ENCODE measurements around the gene PDE4D. TPM values are rescaled to one million over a fixed set of nuclear protein-coding genes. Genes with fewer than 3 reads are reported as not detected.
A peak's percentile ranks its signal among the peaks of the same experiment; 100 is the strongest.

The PDE4D gene
- total RNA-seq, 1 donor from 2014 or later: 6.8 TPM

DNA sequence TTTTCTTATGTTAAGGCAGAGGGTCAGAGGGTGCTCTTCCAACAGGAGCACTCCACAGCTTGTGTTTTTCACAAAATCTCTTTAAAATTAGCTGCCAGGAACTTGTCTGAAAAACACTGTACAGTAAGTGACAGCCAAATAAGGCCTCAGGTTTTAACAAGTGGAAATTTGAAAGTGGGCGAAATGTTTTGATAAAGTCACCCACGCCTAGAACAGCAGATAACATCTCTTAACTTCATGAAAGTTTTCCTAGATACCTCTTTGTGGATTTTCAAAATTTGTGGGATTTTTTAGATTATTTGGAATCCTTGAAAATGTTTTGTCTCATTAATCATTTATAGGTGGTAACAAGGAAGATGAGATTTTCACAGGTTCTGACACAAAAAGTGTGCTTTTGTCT lies 121.3 kb downstream of the PDE4D start:
- H3K36me3 ChIP-seq (ENCODE audit: control insufficient read depth, insufficient read depth, low read length): no peaks in the 10 kb centered on the region
- DNase-seq (ENCODE audit: low read depth) (no peak), FAIRE-seq (no peak)
- H3K4me3 ChIP-seq (ENCODE audit: low read depth, low read length): no peak overlapping the region
- TF ChIP-seq, protein P1, sequence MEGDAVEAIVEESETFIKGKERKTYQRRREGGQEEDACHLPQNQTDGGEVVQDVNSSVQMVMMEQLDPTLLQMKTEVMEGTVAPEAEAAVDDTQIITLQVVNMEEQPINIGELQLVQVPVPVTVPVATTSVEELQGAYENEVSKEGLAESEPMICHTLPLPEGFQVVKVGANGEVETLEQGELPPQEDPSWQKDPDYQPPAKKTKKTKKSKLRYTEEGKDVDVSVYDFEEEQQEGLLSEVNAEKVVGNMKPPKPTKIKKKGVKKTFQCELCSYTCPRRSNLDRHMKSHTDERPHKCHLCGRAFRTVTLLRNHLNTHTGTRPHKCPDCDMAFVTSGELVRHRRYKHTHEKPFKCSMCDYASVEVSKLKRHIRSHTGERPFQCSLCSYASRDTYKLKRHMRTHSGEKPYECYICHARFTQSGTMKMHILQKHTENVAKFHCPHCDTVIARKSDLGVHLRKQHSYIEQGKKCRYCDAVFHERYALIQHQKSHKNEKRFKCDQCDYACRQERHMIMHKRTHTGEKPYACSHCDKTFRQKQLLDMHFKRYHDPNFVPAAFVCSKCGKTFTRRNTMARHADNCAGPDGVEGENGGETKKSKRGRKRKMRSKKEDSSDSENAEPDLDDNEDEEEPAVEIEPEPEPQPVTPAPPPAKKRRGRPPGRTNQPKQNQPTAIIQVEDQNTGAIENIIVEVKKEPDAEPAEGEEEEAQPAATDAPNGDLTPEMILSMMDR (IDR thresholded peaks at IDR 0.05; ENCODE audit: insufficient read depth, low read length, severe bottlenecking): no peak
- H3K27me3 ChIP-seq (ENCODE audit: control insufficient read depth, insufficient read depth, low read length): no peaks in the 10 kb centered on the region

DNA sequence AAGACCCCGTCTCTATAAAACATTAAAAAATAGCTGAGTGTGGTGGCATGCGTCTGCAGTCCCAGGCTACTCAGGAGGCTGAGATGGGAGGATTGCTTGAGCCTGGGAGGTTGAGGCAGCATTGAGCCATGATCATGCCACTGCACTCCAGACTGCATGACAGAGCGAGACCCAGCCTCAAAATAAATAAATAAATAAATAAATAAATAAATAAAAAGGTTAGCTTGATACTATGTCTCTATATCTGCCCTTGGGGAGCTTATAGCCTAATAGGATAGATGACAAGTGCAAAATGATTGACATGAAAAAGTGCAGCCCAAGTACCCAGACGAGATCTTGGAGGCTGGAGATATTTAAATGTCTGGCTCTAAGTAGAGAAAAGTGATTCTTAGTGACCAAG lies 122.6 kb downstream of the PDE4D start:
- Histone ChIP-seq H3K27me3 (ENCODE audit: control insufficient read depth, insufficient read depth, low read length) (no peaks in the 10 kb centered on the region), H3K36me3 (ENCODE audit: control insufficient read depth, insufficient read depth, low read length) (no peaks in the 10 kb centered on the region), H3K4me3 (ENCODE audit: low read depth, low read length) (no peak overlapping the region)
- FAIRE-seq (no peak), DNase-seq (ENCODE audit: low read depth) (no peak)
- TF ChIP-seq, protein P1 (IDR thresholded peaks at IDR 0.05; ENCODE audit: insufficient read depth, low read length, severe bottlenecking): no peak

DNA sequence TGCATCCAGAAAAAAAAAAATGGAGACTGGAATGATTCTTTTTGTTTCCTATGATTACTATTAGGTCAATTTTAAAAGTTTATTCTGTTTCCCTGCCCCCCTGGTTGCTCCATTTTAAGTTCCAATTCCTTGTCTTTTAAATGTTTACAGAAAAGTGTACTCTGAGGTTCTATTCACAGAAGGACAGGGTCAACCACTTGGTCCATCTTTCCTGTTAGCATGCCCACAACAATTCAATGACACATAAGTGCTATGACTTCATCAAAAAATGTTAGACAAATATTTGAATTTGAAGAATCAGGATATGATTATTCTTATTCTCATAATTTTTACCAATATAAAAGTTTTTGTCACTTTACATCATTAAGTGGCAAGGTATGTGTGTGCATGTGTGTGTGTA lies 123.7 kb downstream of the PDE4D start:
- Histone ChIP-seq H3K27me3 (ENCODE audit: control insufficient read depth, insufficient read depth, low read length) (no peaks in the 10 kb centered on the region), H3K36me3 (ENCODE audit: control insufficient read depth, insufficient read depth, low read length) (no peaks in the 10 kb centered on the region), H3K4me3 (ENCODE audit: low read depth, low read length) (peak overlapping the region; percentile 49)
- TF ChIP-seq, protein P1 (IDR thresholded peaks at IDR 0.05; ENCODE audit: insufficient read depth, low read length, severe bottlenecking): no peak
- no peak for FAIRE-seq
- peak; percentile 51 for DNase-seq (ENCODE audit: low read depth)

DNA sequence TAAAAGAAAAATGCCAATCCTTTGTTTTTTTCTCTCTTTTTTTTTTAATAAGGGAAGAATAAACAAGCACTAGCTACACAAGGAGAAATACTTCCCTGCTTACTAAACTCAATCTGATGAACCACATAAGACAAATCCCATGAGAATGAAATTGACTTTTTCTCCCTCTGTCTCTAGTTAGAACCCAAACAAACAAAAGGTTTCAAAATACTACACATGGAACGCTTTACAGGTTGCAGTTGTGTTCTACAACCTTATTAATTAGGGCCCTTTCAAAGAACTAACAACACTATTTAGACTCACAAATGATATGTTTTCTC lies 124.5 kb downstream of the PDE4D start:
- TF ChIP-seq, protein P1 (IDR thresholded peaks at IDR 0.05; ENCODE audit: insufficient read depth, low read length, severe bottlenecking): no peak
- no peaks in the 10 kb centered on the region for H3K27me3 ChIP-seq (ENCODE audit: control insufficient read depth, insufficient read depth, low read length)
- H3K4me3 ChIP-seq (ENCODE audit: low read depth, low read length): peak overlapping the region; percentile 49
- DNase-seq (ENCODE audit: low read depth): no peak
- H3K36me3 ChIP-seq (ENCODE audit: control insufficient read depth, insufficient read depth, low read length): no peaks in the 10 kb centered on the region
- no peak for FAIRE-seq

DNA sequence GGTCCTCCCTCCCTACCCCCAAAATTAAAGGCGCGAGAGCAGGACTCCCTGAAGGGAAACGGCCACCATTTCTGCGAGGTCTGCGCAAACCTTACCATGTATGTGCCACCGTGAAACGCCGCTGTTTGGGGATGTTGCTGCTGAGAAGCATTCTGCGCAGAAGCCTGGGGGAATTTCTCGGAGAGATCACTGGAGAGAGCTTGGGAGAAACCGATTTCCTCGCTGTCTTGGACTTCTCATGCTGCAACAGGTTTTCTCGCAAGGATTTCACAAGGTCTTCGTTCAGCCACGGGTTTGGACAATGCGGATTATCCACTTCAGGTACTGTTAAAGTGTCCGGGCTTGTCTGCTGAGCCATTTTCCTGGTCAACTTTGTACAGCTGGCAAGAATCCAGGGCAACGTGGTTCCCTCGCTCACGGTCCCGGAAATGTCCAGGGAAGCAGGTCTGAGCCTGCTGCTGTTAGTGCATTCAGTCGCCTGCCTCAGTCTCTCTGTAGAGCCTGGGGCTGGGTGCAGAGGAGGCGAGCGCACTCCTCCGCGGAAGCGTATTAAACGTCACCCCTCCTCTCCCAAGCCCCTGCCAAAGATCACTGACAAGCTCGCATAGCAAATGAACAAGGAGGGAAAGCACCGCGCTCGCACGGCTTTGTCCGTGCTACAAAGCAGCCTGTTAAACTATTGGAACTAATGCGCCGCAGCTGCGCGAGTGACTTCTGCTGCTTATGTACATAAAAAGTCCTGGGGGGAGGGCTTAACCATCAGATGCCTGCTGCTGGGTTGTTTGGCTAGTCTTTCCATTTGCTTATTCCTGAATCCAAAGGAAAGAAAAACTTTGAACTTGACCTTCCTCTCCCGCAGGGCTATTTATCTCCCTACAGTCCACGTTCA lies 125.1 kb downstream of the PDE4D start:
- TF ChIP-seq, protein P1 (IDR thresholded peaks at IDR 0.05; ENCODE audit: insufficient read depth, low read length, severe bottlenecking): no peak
- H3K4me3 ChIP-seq (ENCODE audit: low read depth, low read length): peak overlapping the region; percentile 49
- no peaks in the 10 kb centered on the region for H3K27me3 ChIP-seq (ENCODE audit: control insufficient read depth, insufficient read depth, low read length)
- peak; percentile 89 for FAIRE-seq
- no peaks in the 10 kb centered on the region for H3K36me3 ChIP-seq (ENCODE audit: control insufficient read depth, insufficient read depth, low read length)
- DNase-seq (ENCODE audit: low read depth): peak; percentile 95

All from bronchial epithelial cell (primary cell).